ENCODE results near the gene COG6. TPM values are rescaled to one million over a fixed set of nuclear protein-coding genes. Genes with fewer than 3 reads are reported as not detected.

COG6 gene
- total and polyA plus RNA-seq, 7 donors, result 4.3 to 26.4 (median 9.8) TPM

DNA sequence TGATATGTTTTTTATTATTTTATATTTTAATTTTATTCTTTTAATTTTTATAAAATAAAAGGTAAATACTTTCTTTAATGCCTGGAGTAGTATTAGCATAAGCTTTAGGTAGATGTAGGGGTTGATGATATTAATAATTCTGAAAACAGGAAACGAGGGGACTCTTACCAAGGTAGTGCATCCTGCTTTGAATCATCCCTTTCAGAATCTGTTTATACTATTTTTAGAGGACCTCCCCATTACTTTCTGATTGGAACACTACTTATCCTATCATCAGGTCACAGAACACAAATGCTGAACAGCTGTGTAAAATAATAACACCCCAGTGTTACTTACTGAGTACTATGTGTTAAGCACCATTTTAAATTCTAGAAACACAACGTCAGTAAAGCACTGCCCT is 27.3 kb downstream of the COG6 start:
- no peak for TF ChIP-seq CTCF (IDR thresholded peaks at IDR 0.05)
- Histone ChIP-seq H3K27me3 (ENCODE audit: insufficient read depth in 3 of 3, low read length in 2 of 3) (no peaks in the 10 kb centered on the region), H3K4me1 (no peaks in the 10 kb centered on the region), H3K27ac (no peak overlapping the region), H3K4me3 (no peak overlapping the region), H3K36me3 (ENCODE audit: insufficient read depth in 1 of 2, low read depth in 1 of 2) (peaks cover 7 to 61% of the 10 kb centered on the region in 2 donors), H3K9me3 (no peaks in the 10 kb centered on the region)
- 68 to 77% (median 73%) methylated on average over 2 of the region's 2 CpGs for WGBS, 3 donors
- ATAC-seq, result no peak
- intact Hi-C loops (cut with DNase I), result loop anchor here (2.0 to 5.0 kb wide), 4 partner anchors 50 to 1094 kb away; no protein-coding TSS in a partner anchor
- DNase-seq, result no peak

DNA sequence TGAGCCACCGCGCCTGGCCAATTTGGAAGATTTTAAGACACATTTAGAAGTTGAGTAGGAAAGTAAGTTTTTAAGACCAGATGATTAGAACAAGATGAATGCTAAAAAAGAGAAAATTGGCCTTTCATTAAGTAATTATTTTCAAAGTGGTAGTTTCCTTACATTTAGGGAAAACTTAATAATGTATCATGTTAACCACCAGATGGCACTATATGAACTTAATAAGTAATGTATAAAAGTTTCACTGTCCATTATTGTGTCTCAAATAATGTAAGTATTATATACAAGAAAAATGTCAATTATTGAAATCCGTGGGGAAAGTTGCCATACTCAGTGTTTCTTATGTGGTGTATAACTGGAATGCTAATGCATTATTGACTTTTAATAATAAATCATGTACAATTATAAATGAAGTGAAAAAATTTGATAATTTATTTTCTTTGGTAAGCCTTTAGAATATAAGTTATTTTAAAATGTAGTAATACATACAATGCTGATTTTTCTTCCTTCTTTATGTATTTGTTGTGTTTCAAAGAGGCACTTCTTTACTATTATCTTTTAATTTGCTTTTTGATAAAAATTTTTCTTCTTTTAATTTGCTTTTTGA is 29.2 kb downstream of the COG6 start:
- ATAC-seq (no peak), DNase-seq (no peak)
- Histone ChIP-seq H3K27me3 (ENCODE audit: insufficient read depth in 3 of 3, low read length in 2 of 3) (no peaks in the 10 kb centered on the region), H3K4me3 (no peak overlapping the region), H3K4me1 (no peaks in the 10 kb centered on the region), H3K27ac (no peak overlapping the region), H3K9me3 (no peaks in the 10 kb centered on the region), H3K36me3 (ENCODE audit: insufficient read depth in 1 of 2, low read depth in 1 of 2) (peaks cover 7 to 57% of the 10 kb centered on the region in 2 donors)
- peak; percentile 50 for TF ChIP-seq CTCF (IDR thresholded peaks at IDR 0.05)
- WGBS, 3 donors, result 67 to 69% (median 68%) methylated on average over 3 of the region's 3 CpGs
- intact Hi-C loops (cut with DNase I), result loop anchor here (5.0 kb wide), 2 partner anchors 998 to 1003 kb away; no protein-coding TSS in a partner anchor

DNA sequence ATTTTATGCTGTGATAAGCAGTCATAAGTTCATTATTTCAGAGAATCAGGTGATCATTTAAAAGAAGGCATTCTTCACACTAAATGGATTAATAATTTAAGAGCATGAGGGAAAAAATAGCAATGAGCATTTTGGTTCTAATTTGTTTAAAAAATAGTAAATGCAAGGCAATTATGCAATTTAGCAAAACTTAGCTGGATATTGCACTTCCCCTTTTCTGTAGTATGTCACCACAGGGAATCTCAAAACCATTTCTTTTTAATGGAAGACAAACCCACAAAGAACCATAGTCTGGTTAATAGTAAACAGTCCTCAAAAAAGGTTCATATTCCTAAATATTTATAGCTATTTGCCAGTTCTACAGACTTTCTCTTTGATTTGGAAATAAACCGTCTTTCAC is 30.2 kb downstream of the COG6 start:
- H3K9me3 ChIP-seq, result no peaks in the 10 kb centered on the region
- H3K27ac ChIP-seq, result no peak overlapping the region
- no peak for ATAC-seq
- no peak for TF ChIP-seq CTCF (IDR thresholded peaks at IDR 0.05)
- H3K36me3 ChIP-seq (ENCODE audit: insufficient read depth in 1 of 2, low read depth in 1 of 2), result peaks cover 7 to 51% of the 10 kb centered on the region in 2 donors
- no peaks in the 10 kb centered on the region for H3K4me1 ChIP-seq
- no peak overlapping the region for H3K4me3 ChIP-seq
- WGBS, 3 donors, result 98 to 99% (median 99%) methylated on average over 1 of the region's 1 CpG
- no peaks in the 10 kb centered on the region for H3K27me3 ChIP-seq (ENCODE audit: insufficient read depth in 3 of 3, low read length in 2 of 3)
- no peak for DNase-seq
- intact Hi-C loops (cut with DNase I), result no loop called here

GRCh38 chr13:39688278-39688677 is 32.8 kb downstream of the COG6 start:
- Histone ChIP-seq H3K36me3 (ENCODE audit: insufficient read depth in 1 of 2, low read depth in 1 of 2) (peaks cover under 1 to 27% of the 10 kb centered on the region in 2 donors), H3K4me1 (no peaks in the 10 kb centered on the region), H3K27me3 (ENCODE audit: insufficient read depth in 3 of 3, low read length in 2 of 3) (no peaks in the 10 kb centered on the region), H3K4me3 (no peak overlapping the region), H3K27ac (no peak overlapping the region), H3K9me3 (no peaks in the 10 kb centered on the region)
- intact Hi-C loops (cut with DNase I), result no loop called here
- 79 to 88% (median 80%) methylated on average over 3 of the region's 3 CpGs for WGBS, 3 donors
- ATAC-seq (no peak), DNase-seq (no peak)
- no peak for TF ChIP-seq CTCF (IDR thresholded peaks at IDR 0.05)

Measured in psoas muscle (tissue), 8 donors.